Central memory CD8-positive, alpha-beta T cell (primary cell): ENCODE results near the gene TIAM1.

Experiments
- ATAC-seq: fragments of 150-1000 bp; cut with Tn5 transposase; replicated peaks from 2 replicates; pipeline ENCODE4 v1.10.0; 2022; ENCODE audit warnings: mild to moderate bottlenecking, moderate FRiP score, moderate number of reproducible peaks; ENCODE audit not compliant: poor library complexity, severe bottlenecking; ENCODE audit errors: extremely low read depth
- DNase-seq, 2 donors: peaks; one replicate each; pipeline ENCODE4 v3.0.0; 2021; ENCODE audit warnings: low spot score in 2 of 2
- H3K27ac Mint-ChIP-seq: one replicate; pipeline ENCODE4 v1.8.0; 2022; ENCODE audit warnings: low read depth, mild to moderate bottlenecking, moderate library complexity, mixed read lengths
- H3K27me3 Mint-ChIP-seq: one replicate; pipeline ENCODE4 v1.8.0; 2022; ENCODE audit warnings: mixed read lengths
- H3K36me3 Mint-ChIP-seq: one replicate; pipeline ENCODE4 v1.8.0; 2022; ENCODE audit warnings: mild to moderate bottlenecking, moderate library complexity, mixed read lengths; ENCODE audit not compliant: insufficient read depth
- H3K4me1 Mint-ChIP-seq: one replicate; pipeline ENCODE4 v1.8.0; 2022; ENCODE audit warnings: mixed read lengths
- H3K4me3 Mint-ChIP-seq: one replicate; pipeline ENCODE4 v1.8.0; 2022; ENCODE audit warnings: mild to moderate bottlenecking, moderate library complexity, mixed read lengths
- H3K9me3 Mint-ChIP-seq: one replicate; pipeline ENCODE4 v1.8.0; 2022; ENCODE audit warnings: mixed read lengths

The TIAM1 gene

DNA sequence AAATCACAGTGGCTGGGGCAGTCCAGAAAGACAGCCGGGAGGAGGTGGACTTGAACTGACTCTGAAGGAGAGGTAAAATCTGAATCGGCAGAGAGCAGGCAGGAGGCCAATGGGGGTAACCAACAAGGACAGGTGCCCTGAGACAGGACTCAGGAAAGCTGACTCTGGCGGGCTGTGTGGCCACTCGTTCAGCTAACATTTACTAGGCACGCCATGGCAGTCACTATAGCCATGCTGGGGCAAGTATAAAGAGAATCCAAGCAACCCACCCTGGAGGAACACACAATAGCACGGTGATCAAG is 7.4 kb downstream of the TIAM1 start:
- ATAC-seq (no peak), DNase-seq (no peak)
- H3K27ac Mint-ChIP-seq = no peak overlapping the region
- peaks cover 42% of the 10 kb centered on the region for H3K27me3 Mint-ChIP-seq
- H3K36me3 Mint-ChIP-seq = peaks cover 1% of the 10 kb centered on the region
- no peaks in the 10 kb centered on the region for H3K4me1 Mint-ChIP-seq
- H3K4me3 Mint-ChIP-seq = no peak overlapping the region
- H3K9me3 Mint-ChIP-seq = no peaks in the 10 kb centered on the region

DNA sequence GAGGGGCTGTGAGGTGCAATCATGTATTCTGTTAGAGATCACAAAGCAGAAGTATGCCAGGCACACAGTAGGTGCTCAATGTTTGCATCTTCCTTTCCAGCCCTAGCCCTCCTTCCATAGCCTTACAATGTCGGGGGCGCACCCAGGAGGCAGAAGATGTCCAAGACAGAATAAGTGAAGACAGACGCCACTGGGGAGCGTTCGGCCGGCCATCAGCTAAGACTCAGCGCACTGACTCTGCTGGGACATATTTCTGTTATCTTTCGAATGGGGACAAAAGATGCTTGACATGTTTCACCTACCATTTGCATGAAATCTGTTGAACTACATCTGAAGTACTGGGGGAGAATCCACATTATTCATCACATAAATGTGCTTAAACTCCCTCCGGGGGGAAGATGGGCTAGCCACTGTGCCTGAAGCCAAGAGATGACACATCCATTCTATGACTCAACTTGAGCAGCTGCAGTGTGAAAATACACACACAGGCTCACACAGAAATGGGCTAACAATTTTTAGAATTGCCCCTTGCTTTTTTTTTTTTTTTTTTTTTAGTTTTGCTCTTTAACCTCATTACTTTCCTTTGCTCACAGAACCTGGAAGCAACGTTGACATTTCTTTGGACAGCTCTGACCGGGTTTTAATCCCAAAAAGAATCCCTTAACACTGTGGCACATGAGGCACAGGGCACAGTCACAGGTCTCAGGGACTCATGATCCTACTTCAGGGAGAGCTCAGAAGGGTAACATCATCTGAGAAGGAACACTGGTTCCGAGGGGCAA is 7.9 kb downstream of the TIAM1 start:
- ATAC-seq (no peak), DNase-seq (no peak)
- Mint-ChIP-seq H3K27me3 (peaks cover 42% of the 10 kb centered on the region), H3K4me1 (no peaks in the 10 kb centered on the region), H3K9me3 (no peaks in the 10 kb centered on the region), H3K36me3 (peaks cover 1% of the 10 kb centered on the region), H3K4me3 (no peak overlapping the region), H3K27ac (no peak overlapping the region)

DNA sequence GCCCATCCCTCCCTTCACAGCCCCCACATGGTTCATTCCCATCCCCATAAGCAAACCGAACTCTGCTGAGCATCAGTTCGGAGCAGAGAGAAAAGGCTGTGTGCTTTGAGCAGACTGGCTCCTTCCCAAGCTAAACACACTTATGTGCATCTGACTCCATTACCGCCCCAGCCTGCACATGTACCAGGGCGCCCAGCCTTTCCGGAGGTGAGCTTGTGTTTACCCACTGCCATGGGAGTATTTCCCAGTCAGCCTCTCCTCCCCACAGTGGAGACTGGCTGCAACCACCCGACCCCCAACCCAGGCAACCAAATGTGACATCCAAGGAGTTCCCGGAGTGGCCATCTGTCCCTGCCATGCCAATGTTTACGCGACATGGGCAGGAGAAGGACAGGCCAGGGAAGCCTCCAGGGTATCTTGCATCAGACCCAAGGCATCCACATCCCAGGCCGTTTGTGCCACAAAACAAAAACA is 9.4 kb downstream of the TIAM1 start:
- ATAC-seq (no peak), DNase-seq (no peak)
- Mint-ChIP-seq H3K27me3 (peaks cover 27% of the 10 kb centered on the region), H3K27ac (no peak overlapping the region), H3K4me1 (no peaks in the 10 kb centered on the region), H3K9me3 (peaks cover 6% of the 10 kb centered on the region), H3K4me3 (no peak overlapping the region), H3K36me3 (peaks cover 1% of the 10 kb centered on the region)

DNA sequence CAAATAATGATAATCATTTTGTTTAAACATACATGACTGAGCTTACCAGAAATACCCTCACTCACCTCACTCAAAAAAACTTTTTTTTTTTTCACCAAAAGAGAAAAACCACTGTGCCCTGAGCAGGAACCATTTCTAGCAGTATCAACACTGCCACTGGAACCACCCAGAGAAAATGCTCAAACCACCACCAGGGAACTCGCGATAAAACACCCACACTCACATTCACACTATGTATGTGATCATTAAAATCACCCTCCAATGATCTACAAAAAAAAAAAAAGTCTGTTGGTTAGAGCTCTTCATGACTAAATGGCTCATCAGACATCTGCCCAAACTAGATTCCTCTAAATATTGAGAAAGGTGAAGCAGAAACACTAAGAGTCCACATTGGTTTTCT is 11.5 kb downstream of the TIAM1 start:
- ATAC-seq = no peak
- Mint-ChIP-seq H3K4me1 (peaks cover 5% of the 10 kb centered on the region), H3K9me3 (peaks cover 6% of the 10 kb centered on the region), H3K36me3 (peaks cover 1% of the 10 kb centered on the region), H3K27ac (no peak overlapping the region), H3K27me3 (peaks cover 12% of the 10 kb centered on the region), H3K4me3 (no peak overlapping the region)
- DNase-seq = no peak

DNA sequence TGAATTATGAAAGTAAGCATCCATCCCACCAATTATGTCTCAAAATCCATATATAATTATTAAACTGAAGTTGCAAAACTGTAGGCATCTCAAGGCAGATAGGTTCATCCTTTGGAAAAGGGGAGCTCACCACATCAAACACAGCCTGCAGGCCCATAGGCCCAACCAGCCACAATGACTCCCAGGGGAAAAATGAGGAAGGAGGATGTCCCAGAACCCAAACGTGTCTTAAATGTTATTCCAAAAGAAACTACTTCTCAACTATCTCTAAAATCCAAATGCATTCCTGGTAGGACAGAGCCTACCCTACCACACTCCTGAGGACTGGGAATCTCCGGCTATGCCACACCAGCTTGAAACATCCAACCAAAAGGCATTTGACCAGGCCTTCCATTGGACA is 12.8 kb downstream of the TIAM1 start:
- no peak overlapping the region for H3K27ac Mint-ChIP-seq
- no peak overlapping the region for H3K4me3 Mint-ChIP-seq
- peaks cover 1% of the 10 kb centered on the region for H3K36me3 Mint-ChIP-seq
- ATAC-seq (no peak), DNase-seq (no peak)
- H3K27me3 Mint-ChIP-seq = peaks cover 4% of the 10 kb centered on the region
- H3K4me1 Mint-ChIP-seq = peaks cover 15% of the 10 kb centered on the region
- peaks cover 6% of the 10 kb centered on the region for H3K9me3 Mint-ChIP-seq

DNA sequence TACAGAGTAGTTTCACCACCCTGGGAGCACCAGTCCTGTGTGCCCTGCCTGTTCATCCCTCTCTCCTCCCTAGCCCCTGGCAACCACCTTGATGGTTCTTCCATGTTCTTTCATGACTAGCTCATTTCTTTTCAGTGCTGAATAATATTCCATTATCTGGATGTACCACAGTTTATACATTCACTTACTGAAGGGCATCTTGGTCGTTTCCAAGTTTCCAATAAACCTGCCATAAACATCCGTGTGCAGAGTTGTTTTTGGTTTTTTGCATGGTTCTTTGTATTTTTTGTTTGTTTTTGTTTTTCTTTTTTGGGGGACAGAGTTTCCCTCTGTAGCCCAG is 13.9 kb downstream of the TIAM1 start:
- peaks cover 11% of the 10 kb centered on the region for H3K27me3 Mint-ChIP-seq
- H3K27ac Mint-ChIP-seq = no peak overlapping the region
- H3K9me3 Mint-ChIP-seq = peaks cover 6% of the 10 kb centered on the region
- H3K4me1 Mint-ChIP-seq = peaks cover 20% of the 10 kb centered on the region
- DNase-seq = no peak
- H3K4me3 Mint-ChIP-seq = no peak overlapping the region
- no peak for ATAC-seq
- no peaks in the 10 kb centered on the region for H3K36me3 Mint-ChIP-seq

DNA sequence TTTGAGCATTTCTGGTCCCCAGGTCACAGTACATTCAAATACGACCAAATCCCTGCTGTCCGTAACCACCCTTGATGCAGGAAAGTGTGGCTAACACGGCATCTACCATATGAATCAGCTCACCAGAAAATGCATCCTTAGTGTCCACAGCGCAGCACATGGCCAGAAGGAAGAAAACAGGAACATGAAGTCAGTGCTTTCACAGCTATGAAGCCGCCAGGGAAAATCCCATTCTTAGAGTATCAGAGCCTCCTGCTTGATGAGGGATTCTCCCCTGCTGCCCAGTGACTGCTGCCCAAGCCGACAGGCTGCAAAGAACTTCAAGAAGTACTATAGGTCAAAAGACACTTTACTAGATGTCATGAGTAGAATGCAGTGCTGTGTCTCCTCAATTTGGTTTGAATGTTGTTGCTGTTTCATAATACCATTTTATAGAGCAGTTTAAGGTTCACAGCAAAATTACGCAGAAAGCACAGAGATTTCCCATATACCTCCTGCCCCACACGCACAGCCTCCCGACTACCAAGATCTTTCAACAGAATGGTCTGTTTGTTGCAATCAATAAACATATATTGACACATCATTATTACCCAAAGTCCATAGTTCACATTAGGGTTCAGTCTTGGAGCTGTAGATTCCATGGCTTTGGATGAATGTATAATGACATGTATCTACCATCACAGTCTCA is 14.5 kb downstream of the TIAM1 start:
- Mint-ChIP-seq H3K36me3 (no peaks in the 10 kb centered on the region), H3K4me3 (no peak overlapping the region), H3K4me1 (peaks cover 20% of the 10 kb centered on the region), H3K9me3 (peaks cover 6% of the 10 kb centered on the region), H3K27ac (no peak overlapping the region), H3K27me3 (peaks cover 11% of the 10 kb centered on the region)
- DNase-seq (no peak), ATAC-seq (no peak)

DNA sequence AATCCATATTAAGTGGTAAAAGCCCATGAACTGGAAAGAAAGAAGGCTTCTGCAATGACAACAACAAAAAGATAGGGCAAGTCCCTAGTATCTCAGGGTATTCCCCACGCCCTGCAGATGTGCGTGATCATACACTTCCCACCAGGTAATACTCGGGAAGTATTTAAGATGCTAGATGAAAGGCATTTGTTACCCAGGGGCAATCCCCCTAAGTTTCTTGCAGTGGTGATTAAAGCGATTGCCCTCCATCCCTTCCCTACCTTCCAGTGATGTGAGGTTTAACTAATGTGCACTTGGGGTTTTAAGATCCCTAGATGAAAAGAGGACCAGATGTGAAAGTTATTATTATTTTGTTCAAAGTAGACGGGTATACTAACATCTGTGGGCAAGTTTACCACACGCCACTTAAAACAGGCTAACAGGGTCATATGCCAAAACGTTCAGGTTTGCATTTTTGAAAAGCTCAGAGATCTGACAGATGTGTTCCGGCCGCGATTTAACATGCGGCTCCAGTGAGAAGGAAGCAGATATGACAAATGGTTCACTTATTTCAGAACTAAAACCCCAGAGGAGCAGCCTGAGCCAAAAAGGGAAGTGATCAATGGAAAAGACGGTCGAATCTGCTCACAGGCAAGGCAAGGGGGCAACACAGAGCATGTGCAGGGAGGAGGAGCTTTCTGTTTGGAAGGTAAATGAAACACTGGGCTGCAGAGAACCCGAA is 17.4 kb downstream of the TIAM1 start:
- peaks cover 11% of the 10 kb centered on the region for H3K27me3 Mint-ChIP-seq
- peaks cover 20% of the 10 kb centered on the region for H3K4me1 Mint-ChIP-seq
- ATAC-seq (peak; percentile 62), DNase-seq (no peak)
- H3K9me3 Mint-ChIP-seq = peaks cover 6% of the 10 kb centered on the region
- H3K27ac Mint-ChIP-seq = peak overlapping the region; percentile 66
- peak overlapping the region; percentile 65 for H3K4me3 Mint-ChIP-seq
- no peaks in the 10 kb centered on the region for H3K36me3 Mint-ChIP-seq

DNA sequence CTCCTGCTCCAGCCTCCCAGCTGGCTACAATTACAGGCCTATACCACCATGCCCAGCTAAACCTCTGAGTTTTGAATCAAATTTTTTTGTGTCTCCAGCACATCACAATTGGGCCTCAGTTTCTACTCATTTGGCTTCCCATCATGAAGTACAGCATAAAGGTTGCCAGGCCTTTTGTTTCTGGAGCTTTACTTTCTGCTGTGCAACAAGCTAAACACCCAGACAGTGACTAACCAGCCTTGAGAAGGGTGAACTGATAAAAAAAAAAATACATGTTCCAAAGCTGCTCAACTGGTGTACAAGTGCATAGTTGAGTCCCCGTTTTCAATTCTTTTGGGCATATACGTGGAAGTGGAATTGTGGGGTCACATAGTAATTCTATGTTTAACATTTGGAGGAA is 25.1 kb downstream of the TIAM1 start:
- no peaks in the 10 kb centered on the region for H3K4me1 Mint-ChIP-seq
- no peaks in the 10 kb centered on the region for H3K9me3 Mint-ChIP-seq
- no peaks in the 10 kb centered on the region for H3K27me3 Mint-ChIP-seq
- ATAC-seq = no peak
- H3K27ac Mint-ChIP-seq = no peak overlapping the region
- DNase-seq = no peak
- H3K4me3 Mint-ChIP-seq = no peak overlapping the region
- no peaks in the 10 kb centered on the region for H3K36me3 Mint-ChIP-seq

DNA sequence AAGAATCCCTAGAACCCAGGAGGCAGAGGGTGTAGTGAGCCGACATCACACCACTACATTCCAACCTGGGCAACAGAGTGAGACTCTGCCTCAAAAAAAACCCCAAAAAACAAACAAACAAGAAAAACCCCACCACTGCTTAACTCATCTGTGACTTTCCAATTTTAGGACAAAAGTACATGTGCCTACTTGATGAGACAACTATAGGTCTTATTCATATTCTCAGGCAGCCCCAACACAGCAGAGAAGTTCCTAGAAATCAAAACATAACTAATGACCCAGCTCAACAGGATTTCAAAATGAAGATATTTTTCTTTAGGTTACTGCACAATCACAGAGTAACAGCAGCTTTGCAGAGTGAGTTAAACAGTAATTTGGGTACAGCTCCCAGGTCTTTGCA is 26.4 kb downstream of the TIAM1 start:
- H3K4me1 Mint-ChIP-seq = no peaks in the 10 kb centered on the region
- ATAC-seq (no peak), DNase-seq (no peak)
- no peaks in the 10 kb centered on the region for H3K27me3 Mint-ChIP-seq
- H3K4me3 Mint-ChIP-seq = no peak overlapping the region
- H3K36me3 Mint-ChIP-seq = no peaks in the 10 kb centered on the region
- H3K27ac Mint-ChIP-seq = no peak overlapping the region
- H3K9me3 Mint-ChIP-seq = no peaks in the 10 kb centered on the region

DNA sequence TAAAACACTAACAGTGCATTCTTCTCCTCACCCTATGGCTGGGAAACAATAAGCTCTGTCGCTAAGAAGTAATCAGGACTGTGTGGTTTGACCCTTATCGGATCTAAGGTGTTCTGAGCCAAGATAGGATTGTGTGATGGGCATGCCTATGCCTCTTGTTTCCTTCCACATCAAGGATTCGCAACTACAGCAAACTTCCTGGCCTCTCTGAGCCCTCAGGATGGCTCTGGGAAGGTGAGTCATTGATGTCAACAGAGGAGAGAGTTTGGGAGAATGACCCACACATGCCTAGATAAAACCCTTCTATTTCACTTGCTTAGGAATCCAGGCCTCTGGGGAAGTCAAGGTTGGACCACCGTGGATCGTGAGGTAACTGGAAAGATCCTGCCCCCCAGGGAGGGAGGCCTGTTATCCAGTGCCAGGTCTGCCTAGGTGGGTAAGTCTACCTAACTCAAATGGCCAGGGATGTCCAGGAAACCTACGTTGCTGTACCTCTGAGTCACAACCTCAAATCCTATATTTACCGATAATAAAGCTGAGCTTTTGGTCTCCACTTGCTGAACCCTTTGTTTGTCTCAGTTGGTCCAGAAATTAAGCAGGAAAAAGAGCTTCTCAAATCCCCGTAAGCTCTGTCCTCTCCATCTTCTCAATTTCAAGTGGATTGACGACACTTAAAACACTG is 27.4 kb downstream of the TIAM1 start:
- Mint-ChIP-seq H3K36me3 (no peaks in the 10 kb centered on the region), H3K4me3 (no peak overlapping the region), H3K4me1 (no peaks in the 10 kb centered on the region), H3K27ac (no peak overlapping the region), H3K9me3 (no peaks in the 10 kb centered on the region), H3K27me3 (no peaks in the 10 kb centered on the region)
- DNase-seq (no peak), ATAC-seq (no peak)

DNA sequence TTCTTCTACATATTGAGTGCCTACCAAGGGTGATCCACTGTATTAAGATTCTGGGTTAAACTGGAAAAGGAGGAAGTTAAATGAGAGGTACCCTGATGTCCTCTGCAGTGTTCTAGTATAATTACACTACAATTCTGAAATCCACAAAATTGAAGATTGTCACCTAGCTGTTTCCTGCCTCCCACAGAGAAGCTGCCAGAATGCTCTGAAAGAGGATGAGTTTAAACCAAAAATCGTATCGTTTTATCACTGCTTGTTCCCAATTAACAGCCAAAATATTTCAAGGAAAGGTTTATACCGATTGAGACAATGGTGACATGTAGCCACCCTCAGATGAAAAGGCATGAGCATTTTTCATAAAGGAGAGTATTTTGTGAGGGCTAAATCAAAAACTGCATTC is 28.0 kb downstream of the TIAM1 start:
- Mint-ChIP-seq H3K4me1 (no peaks in the 10 kb centered on the region), H3K27ac (no peak overlapping the region), H3K4me3 (no peak overlapping the region), H3K9me3 (no peaks in the 10 kb centered on the region), H3K36me3 (no peaks in the 10 kb centered on the region), H3K27me3 (no peaks in the 10 kb centered on the region)
- DNase-seq (no peak), ATAC-seq (no peak)
